ENCODE measurements around the gene INPP5B. TPM values are rescaled to one million over a fixed set of nuclear protein-coding genes. Genes with fewer than 3 reads are reported as not detected.
A peak's percentile ranks its signal among the peaks of the same experiment; 100 is the strongest.

Gene INPP5B
- 18.7 to 21.2 TPM (median 20.6 TPM) in 3 replicates for total RNA-seq
- long read RNA-seq, partial matches to known transcripts, result 0 of 4 reads
- long read RNA-seq, other reads (novel, unspliced or antisense), result 3 of 4 reads

- peaks cover 5% of the 10 kb centered on the region for H3K36me3 Mint-ChIP-seq (ENCODE audit: low read depth)
- H3K4me1 Mint-ChIP-seq (ENCODE audit: low read depth), result peaks cover 25% of the 10 kb centered on the region
These were observed at the start of gene INPP5B for GRCh38 chr1:37946703-37947360. INPP5B (minus strand) TSS chr1:37947053; CDS start chr1:37946308, 745 bp downstream.

DNA sequence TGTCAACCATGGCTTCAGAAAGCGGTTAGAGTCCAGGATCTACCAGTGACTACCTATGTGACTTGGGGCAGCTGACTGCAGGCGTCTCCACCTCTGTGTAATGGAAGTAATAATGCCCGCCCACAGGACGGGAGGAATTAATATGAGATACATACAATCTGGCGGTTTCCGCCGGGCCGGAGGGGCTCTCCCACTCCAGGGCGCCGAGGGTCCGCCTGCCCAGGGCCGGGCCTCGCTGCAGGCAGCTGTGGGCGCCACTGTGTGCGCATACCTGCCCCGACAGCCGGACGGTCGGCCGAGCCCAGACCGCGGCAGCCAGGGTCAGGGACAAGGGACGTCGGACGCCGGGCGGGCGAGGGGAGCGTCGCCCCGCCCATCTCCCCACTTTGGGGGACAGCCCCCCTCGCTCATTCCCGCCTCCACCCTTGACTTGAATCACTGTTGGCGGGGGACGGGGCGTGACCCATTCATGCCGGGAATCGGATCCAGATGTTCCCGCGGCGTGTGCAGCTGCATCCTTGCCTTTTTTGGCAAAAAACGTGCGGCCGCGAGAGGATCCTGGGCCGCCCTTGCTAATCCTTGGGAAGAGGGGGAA is 49.0 kb upstream of the INPP5B start:
- H3K27me3 Mint-ChIP-seq (ENCODE audit: low read depth), result no peaks in the 10 kb centered on the region
- no peaks in the 10 kb centered on the region for H3K9me3 Mint-ChIP-seq (ENCODE audit: low read depth)
- peaks cover 23% of the 10 kb centered on the region for H3K36me3 Mint-ChIP-seq (ENCODE audit: low read depth)
- DNase-seq (ENCODE audit: low spot score), result no peak
- TF ChIP-seq, protein P1, sequence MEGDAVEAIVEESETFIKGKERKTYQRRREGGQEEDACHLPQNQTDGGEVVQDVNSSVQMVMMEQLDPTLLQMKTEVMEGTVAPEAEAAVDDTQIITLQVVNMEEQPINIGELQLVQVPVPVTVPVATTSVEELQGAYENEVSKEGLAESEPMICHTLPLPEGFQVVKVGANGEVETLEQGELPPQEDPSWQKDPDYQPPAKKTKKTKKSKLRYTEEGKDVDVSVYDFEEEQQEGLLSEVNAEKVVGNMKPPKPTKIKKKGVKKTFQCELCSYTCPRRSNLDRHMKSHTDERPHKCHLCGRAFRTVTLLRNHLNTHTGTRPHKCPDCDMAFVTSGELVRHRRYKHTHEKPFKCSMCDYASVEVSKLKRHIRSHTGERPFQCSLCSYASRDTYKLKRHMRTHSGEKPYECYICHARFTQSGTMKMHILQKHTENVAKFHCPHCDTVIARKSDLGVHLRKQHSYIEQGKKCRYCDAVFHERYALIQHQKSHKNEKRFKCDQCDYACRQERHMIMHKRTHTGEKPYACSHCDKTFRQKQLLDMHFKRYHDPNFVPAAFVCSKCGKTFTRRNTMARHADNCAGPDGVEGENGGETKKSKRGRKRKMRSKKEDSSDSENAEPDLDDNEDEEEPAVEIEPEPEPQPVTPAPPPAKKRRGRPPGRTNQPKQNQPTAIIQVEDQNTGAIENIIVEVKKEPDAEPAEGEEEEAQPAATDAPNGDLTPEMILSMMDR (IDR thresholded peaks at IDR 0.05), result no peak
- H3K27ac Mint-ChIP-seq (ENCODE audit: unreplicated experiment), result peak overlapping the region; percentile 5
- peaks cover 38% of the 10 kb centered on the region for H3K4me1 Mint-ChIP-seq (ENCODE audit: low read depth)
- H3K4me3 Mint-ChIP-seq (ENCODE audit: unreplicated experiment), result peak overlapping the region; percentile 28

More at GRCh38 chr1:37946703-37947360, at the start of gene INPP5B:
- peak; percentile 97 for DNase-seq (ENCODE audit: low spot score)
- no peaks in the 10 kb centered on the region for H3K9me3 Mint-ChIP-seq (ENCODE audit: low read depth)
- H3K27me3 Mint-ChIP-seq (ENCODE audit: low read depth), result no peaks in the 10 kb centered on the region
- H3K27ac Mint-ChIP-seq (ENCODE audit: unreplicated experiment), result peak within 1 kb of the TSS; percentile 100
- H3K4me3 Mint-ChIP-seq (ENCODE audit: unreplicated experiment), result peak within 1 kb of the TSS; percentile 99
- TF ChIP-seq, protein P1 (IDR thresholded peaks at IDR 0.05), result peak; percentile 33

- Mint-ChIP-seq H3K4me3 (ENCODE audit: unreplicated experiment) (no peak overlapping the region), H3K4me1 (ENCODE audit: low read depth) (peaks cover 37% of the 10 kb centered on the region), H3K27me3 (ENCODE audit: low read depth) (no peaks in the 10 kb centered on the region), H3K9me3 (ENCODE audit: low read depth) (no peaks in the 10 kb centered on the region), H3K27ac (ENCODE audit: unreplicated experiment) (peak overlapping the region; percentile 58), H3K36me3 (ENCODE audit: low read depth) (peaks cover 23% of the 10 kb centered on the region)
- TF ChIP-seq, protein P1 (IDR thresholded peaks at IDR 0.05), result no peak
- DNase-seq (ENCODE audit: low spot score), result no peak
These were observed 48.2 kb upstream of the INPP5B start for GRCh38 chr1:37994886-37995566.

DNA sequence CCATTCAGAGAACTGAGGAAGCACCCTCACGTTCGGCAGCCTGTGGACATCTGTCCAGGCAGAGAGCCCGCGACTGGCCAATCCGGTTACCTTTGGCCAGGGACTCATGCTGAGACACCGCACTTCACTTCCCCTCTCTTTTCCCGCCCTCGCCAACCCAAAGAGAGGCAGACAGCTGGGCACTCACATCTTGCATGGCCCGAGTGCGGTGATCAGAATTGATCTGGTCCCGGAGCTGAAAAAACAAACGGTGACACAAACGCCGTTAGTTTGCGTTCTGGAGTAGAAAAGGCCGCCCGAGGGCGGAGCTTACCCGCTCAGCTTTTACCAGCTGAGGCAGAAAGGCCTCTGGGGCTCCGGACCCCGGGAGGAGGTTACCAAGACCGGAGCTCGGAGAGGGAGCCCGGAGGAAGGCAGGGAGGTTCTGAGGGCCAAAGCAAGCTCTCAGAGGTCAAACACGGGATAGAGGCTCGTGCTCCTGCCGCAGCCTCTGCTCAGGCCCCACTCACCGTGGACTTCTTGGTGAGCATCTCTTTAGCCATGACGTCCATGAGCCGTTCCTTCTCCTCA is 42.6 kb upstream of the INPP5B start:
- peak; percentile 79 for DNase-seq (ENCODE audit: low spot score)
- H3K27me3 Mint-ChIP-seq (ENCODE audit: low read depth), result no peaks in the 10 kb centered on the region
- peak overlapping the region; percentile 94 for H3K4me3 Mint-ChIP-seq (ENCODE audit: unreplicated experiment)
- TF ChIP-seq, protein P1 (IDR thresholded peaks at IDR 0.05), result no peak
- H3K36me3 Mint-ChIP-seq (ENCODE audit: low read depth), result peaks cover 13% of the 10 kb centered on the region
- peak overlapping the region; percentile 97 for H3K27ac Mint-ChIP-seq (ENCODE audit: unreplicated experiment)
- peaks cover 22% of the 10 kb centered on the region for H3K4me1 Mint-ChIP-seq (ENCODE audit: low read depth)
- no peaks in the 10 kb centered on the region for H3K9me3 Mint-ChIP-seq (ENCODE audit: low read depth)

DNA sequence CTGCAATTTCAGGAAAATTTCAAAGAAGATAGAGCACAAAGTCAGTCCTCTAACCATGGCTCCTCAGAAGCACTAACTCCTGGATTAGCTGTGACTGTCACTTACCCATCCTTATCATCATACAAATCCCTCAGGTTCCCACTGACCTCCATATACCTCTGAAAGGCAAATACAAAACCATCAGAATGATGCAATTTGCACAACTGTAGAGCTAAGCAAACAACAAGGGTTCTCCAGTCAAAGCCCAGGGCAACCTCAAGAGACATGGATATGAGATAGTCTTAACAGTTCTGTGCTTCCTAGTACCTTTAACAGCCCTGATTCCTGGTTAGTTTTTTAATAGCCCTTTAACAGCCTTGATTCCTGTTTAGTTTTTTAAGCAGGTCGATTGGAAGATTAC is 40.8 kb upstream of the INPP5B start:
- no peak for DNase-seq (ENCODE audit: low spot score)
- TF ChIP-seq, protein P1 (IDR thresholded peaks at IDR 0.05), result no peak
- H3K27ac Mint-ChIP-seq (ENCODE audit: unreplicated experiment), result peak overlapping the region; percentile 51
- H3K4me1 Mint-ChIP-seq (ENCODE audit: low read depth), result peaks cover 22% of the 10 kb centered on the region
- H3K36me3 Mint-ChIP-seq (ENCODE audit: low read depth), result peaks cover 16% of the 10 kb centered on the region
- H3K4me3 Mint-ChIP-seq (ENCODE audit: unreplicated experiment), result no peak overlapping the region
- H3K9me3 Mint-ChIP-seq (ENCODE audit: low read depth), result no peaks in the 10 kb centered on the region
- H3K27me3 Mint-ChIP-seq (ENCODE audit: low read depth), result no peaks in the 10 kb centered on the region

Data from chondrocyte (in vitro differentiated cells).